Esophagus muscularis mucosa (tissue), 4 donors: ENCODE data around the gene UHRF1. TPM values are rescaled to one million over a fixed set of nuclear protein-coding genes. Genes with fewer than 3 reads are reported as not detected.

Experiments used
- DNase-seq: peaks from one replicate; pipeline ENCODE4 v3.0.0-alpha.2; 2017; ENCODE audit errors: extremely low spot score
- H3K27ac ChIP-seq, 4 donors: fragments of 200-600 bp; sonication (generic); replicated peaks in 1 of 4; 1 replicate in 3 of 4; 2 replicates in 1 of 4; pipeline ENCODE4 v1.5.1; 2016 to 2019; ENCODE audit warnings: mild to moderate bottlenecking in 1 of 4
- H3K27me3 ChIP-seq, 4 donors: fragments of 200-600 bp; sonication (generic); one replicate each; pipeline versions ENCODE4 v1.5.1 to v1.6.0; 2016 to 2019
- H3K36me3 ChIP-seq, 4 donors: fragments of 200-600 bp; sonication (generic); one replicate each; pipeline ENCODE4 v1.5.1; 2016 to 2019
- H3K4me1 ChIP-seq, 4 donors: fragments of 200-600 bp; sonication (generic); one replicate each; pipeline ENCODE4 v1.5.1; 2016 to 2019
- H3K4me3 ChIP-seq, 4 donors: fragments of 200-600 bp; sonication (generic); 1 replicate in 2 of 4; 2 replicates in 2 of 4; pipeline ENCODE4 v1.5.1; 2016 to 2019; ENCODE audit warnings: mild to moderate bottlenecking in 4 of 4, moderate library complexity in 1 of 4
- H3K9me3 ChIP-seq, 4 donors: fragments of 200-600 bp; sonication (generic); 1 replicate in 3 of 4; 2 replicates in 1 of 4; pipeline ENCODE4 v1.5.1; 2016 to 2019
- CTCF ChIP-seq, 3 experiments: fragments of 200-600 bp in 2 of 3; fragments of 450-650 bp in 1 of 3; sonication (generic) in 2 of 3; IDR thresholded peaks; one replicate each; pipeline ENCODE4 v1.5.1; 2017 to 2019; ENCODE audit warnings: antibody characterized with exemption in 3 of 3, mild to moderate bottlenecking in 2 of 3, moderate library complexity in 1 of 3
- EP300 ChIP-seq: sonication (generic); formaldehyde crosslinking; IDR thresholded peaks from one replicate; pipeline ENCODE4 v1.6.1; 2017; ENCODE audit warnings: antibody characterized with exemption
- POLR2A ChIP-seq: fragments of 450-650 bp; IDR thresholded peaks from one replicate; pipeline ENCODE4 v1.6.1; 2017; ENCODE audit warnings: antibody characterized with exemption, moderate library complexity, mild to moderate bottlenecking, low read depth
- POLR2AphosphoS5 ChIP-seq, 2 donors: sonication (generic); formaldehyde crosslinking; IDR thresholded peaks; one replicate each; pipeline ENCODE4 v1.6.1; 2017; ENCODE audit warnings: antibody characterized with exemption in 2 of 2
- WGBS: methylation state at CpG from one replicate; pipeline ENCODE4 v1.1.5; 2018; 5-methylcytosine and 5-hydroxymethylcytosine counted together
- intact Hi-C: fragments of 100-400 bp; cut with DNase I; formaldehyde crosslinking; loops from one replicate; pipeline ENCODE4 v1.15.1; 2023
- total RNA-seq, 4 donors: library from RNA; depleted of rRNA; stranded (reverse); fragments of >200 nt; gene quantifications; one replicate each; pipeline versions ENCODE4 v1.1.0 to v1.2.1, GENCODE V29; 2016

Gene UHRF1
- total RNA-seq, 4 donors from 2014 or later = 0.33 to 1.2 (median 0.64) TPM

DNA sequence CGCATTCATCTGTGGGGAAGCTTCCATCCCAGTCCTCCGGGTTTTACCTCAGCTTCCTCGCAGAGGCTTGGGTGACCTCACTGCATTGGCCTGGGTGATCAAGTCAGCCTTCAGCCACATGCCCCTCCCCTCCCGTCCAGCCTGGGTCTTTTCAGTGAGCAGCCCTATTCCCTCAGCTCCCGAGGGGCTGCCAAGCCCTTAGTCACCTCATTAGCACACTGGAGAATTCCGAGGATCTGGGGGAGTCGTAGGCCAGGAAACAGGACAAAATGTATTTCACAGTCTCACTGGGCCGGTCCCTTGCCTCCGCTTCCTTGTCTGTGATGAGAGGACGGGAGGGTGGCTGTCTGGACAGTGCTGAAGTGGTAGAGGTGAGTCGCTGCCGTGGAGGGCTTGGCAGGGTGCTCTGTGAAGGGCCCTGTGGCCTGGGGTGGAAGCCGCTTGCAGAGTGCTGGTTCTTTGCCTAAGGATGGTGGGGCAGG is 79.5 kb downstream of the UHRF1 start:
- peak overlapping the region in 1 of 4 donors; percentile 20 for H3K4me3 ChIP-seq
- WGBS = 53% methylated on average over 12 of the region's 13 CpGs
- DNase-seq = no peak

DNA sequence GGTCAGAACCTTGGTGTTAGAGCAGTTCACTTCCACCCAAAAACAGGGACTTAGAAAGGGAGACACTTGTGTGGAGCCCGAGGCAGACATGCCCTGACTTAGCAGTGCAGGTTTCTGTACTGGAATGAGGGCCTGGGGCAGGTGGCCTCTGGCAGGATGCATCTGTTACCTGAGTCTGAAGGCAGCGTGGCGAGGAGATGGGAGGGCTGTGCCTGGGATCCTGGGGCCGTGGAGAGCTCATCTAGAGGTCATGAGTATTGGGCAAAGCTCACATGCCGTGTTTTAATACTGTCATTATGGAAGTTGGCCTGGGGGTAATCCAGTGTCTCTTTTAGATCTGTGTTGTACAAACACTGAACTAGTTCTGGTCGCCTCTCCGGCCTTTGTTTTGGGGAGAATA is 81.0 kb downstream of the UHRF1 start:
- intact Hi-C loops = no loop called here

More for the DNA sequence above, 79.5 kb downstream of the UHRF1 start:
- TF ChIP-seq CTCF (IDR thresholded peaks at IDR 0.05) = no peak
- TF ChIP-seq POLR2AphosphoS5 (IDR thresholded peaks at IDR 0.05) = peak; percentile 22 to 40
- TF ChIP-seq POLR2A = no peak
- no peak for TF ChIP-seq EP300
- no peaks in the 10 kb centered on the region for H3K9me3 ChIP-seq
- H3K36me3 ChIP-seq = no peaks in the 10 kb centered on the region
- intact Hi-C loops = no loop called here
- H3K27me3 ChIP-seq = no peaks in the 10 kb centered on the region
- H3K4me1 ChIP-seq = peaks cover 57 to 66% (median 58%) of the 10 kb centered on the region in 4 donors
- H3K27ac ChIP-seq = peak overlapping the region; percentile 45 to 68 (median 55)

DNA sequence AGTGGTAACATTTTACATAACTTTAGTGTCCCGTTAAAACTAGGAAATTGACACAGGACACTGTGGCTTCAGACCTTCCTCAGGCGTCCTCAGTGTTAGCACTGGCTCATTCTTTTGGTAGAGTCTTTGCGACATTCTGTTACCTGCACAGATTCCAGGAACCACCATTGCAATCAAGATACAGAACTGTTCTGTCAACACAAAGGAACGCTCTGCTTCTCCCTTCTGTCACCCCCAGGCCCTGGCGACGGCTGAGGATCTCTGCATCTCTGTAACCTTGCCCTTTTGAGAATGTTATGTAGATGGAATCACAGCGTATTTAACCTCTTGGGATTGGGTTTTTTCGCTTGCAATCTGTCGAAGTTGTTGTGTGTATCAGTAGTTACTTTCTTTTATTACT is 82.2 kb downstream of the UHRF1 start:
- Histone ChIP-seq H3K4me3 (no peak overlapping the region), H3K27ac (no peak overlapping the region), H3K36me3 (peaks cover 0 to 13% (median 8%) of the 10 kb centered on the region in 4 donors), H3K27me3 (no peaks in the 10 kb centered on the region), H3K9me3 (no peaks in the 10 kb centered on the region), H3K4me1 (peaks cover 30 to 46% (median 32%) of the 10 kb centered on the region in 4 donors)
- no peak for TF ChIP-seq POLR2AphosphoS5 (IDR thresholded peaks at IDR 0.05)
- TF ChIP-seq EP300 = no peak
- no peak for TF ChIP-seq POLR2A
- TF ChIP-seq CTCF (IDR thresholded peaks at IDR 0.05) = no peak
- intact Hi-C loops = no loop called here
- DNase-seq = no peak
- 84% methylated on average over 9 of the region's 9 CpGs for WGBS

More for the DNA sequence above, 81.0 kb downstream of the UHRF1 start:
- Histone ChIP-seq H3K4me1 (peaks cover 42 to 51% (median 43%) of the 10 kb centered on the region in 4 donors), H3K9me3 (no peaks in the 10 kb centered on the region), H3K4me3 (no peak overlapping the region), H3K36me3 (peaks cover 0 to 3% (median 0%) of the 10 kb centered on the region in 4 donors), H3K27me3 (no peaks in the 10 kb centered on the region), H3K27ac (no peak overlapping the region)
- 82% methylated on average over 5 of the region's 7 CpGs for WGBS
- TF ChIP-seq EP300 = no peak
- no peak for TF ChIP-seq CTCF (IDR thresholded peaks at IDR 0.05)
- no peak for TF ChIP-seq POLR2A
- no peak for TF ChIP-seq POLR2AphosphoS5 (IDR thresholded peaks at IDR 0.05)
- DNase-seq = no peak

- 85% methylated on average over 13 of the region's 13 CpGs for WGBS
- TF ChIP-seq POLR2A = no peak
- no peak for TF ChIP-seq CTCF (IDR thresholded peaks at IDR 0.05)
- TF ChIP-seq EP300 = no peak
- no peak for TF ChIP-seq POLR2AphosphoS5 (IDR thresholded peaks at IDR 0.05)
Observed at GRCh38 chr19:4991996-4992698, 82.8 kb downstream of the UHRF1 start.

More at GRCh38 chr19:4991996-4992698, 82.8 kb downstream of the UHRF1 start:
- peaks cover 24 to 40% (median 26%) of the 10 kb centered on the region in 4 donors for H3K4me1 ChIP-seq
- DNase-seq = no peak
- intact Hi-C loops = no loop called here
- H3K4me3 ChIP-seq = no peak overlapping the region
- H3K27me3 ChIP-seq = no peaks in the 10 kb centered on the region
- no peak overlapping the region for H3K27ac ChIP-seq
- no peaks in the 10 kb centered on the region for H3K9me3 ChIP-seq
- H3K36me3 ChIP-seq = peaks cover 0 to 19% (median 14%) of the 10 kb centered on the region in 4 donors
